Sigmoid colon (tissue), 7 donors: ENCODE measurements around the gene TNC. TPM values are rescaled to one million over a fixed set of nuclear protein-coding genes. Genes with fewer than 3 reads are reported as not detected.

Experiments
- DNase-seq: peaks from one replicate; pipeline ENCODE4 v3.0.0-alpha.2; 2019
- H3K27ac ChIP-seq, 4 donors: fragments of 200-600 bp; sonication (generic); one replicate each; pipeline ENCODE4 v1.5.1; 2016 to 2019; ENCODE audit warnings: mild to moderate bottlenecking in 1 of 4
- H3K27me3 ChIP-seq, 3 donors: fragments of 200-600 bp; sonication (generic); one replicate each; pipeline ENCODE4 v1.5.1; 2019; ENCODE audit warnings: mild to moderate bottlenecking in 1 of 3
- H3K36me3 ChIP-seq, 4 donors: fragments of 200-600 bp; sonication (generic); one replicate each; pipeline ENCODE4 v1.5.1; 2016 to 2019
- H3K4me1 ChIP-seq, 4 donors: fragments of 200-600 bp; sonication (generic); one replicate each; pipeline ENCODE4 v1.5.1; 2017 to 2019
- H3K4me3 ChIP-seq, 4 donors: fragments of 200-600 bp; sonication (generic); one replicate each; pipeline ENCODE4 v1.5.1; 2017 to 2019; ENCODE audit warnings: mild to moderate bottlenecking in 2 of 4, moderate library complexity in 1 of 4
- H3K9me3 ChIP-seq, 4 donors: fragments of 200-600 bp in 3 of 4; sonication (generic) in 3 of 4; one replicate each; pipeline versions ENCODE4 v1.5.1 to v1.6.1; 2013 to 2019
- CTCF ChIP-seq, 4 experiments: fragments of 450-650 bp in 3 of 4; fragments of 200-600 bp in 1 of 4; IDR thresholded peaks; one replicate each; pipeline ENCODE4 v1.5.1; 2016 to 2019; ENCODE audit warnings: antibody characterized with exemption in 4 of 4, mild to moderate bottlenecking in 3 of 4, moderate library complexity in 2 of 4
- EP300 ChIP-seq, 4 donors: sonication (generic); formaldehyde crosslinking; IDR thresholded peaks; one replicate each; pipeline ENCODE4 v1.6.1; 2017; ENCODE audit warnings: antibody characterized with exemption in 4 of 4
- POLR2A ChIP-seq, 2 donors: fragments of 450-650 bp; IDR thresholded peaks; one replicate each; pipeline ENCODE4 v1.6.1; 2016; ENCODE audit warnings: antibody characterized with exemption in 2 of 2, mild to moderate bottlenecking in 2 of 2, moderate library complexity in 2 of 2
- POLR2AphosphoS5 ChIP-seq, 4 donors: sonication (generic); formaldehyde crosslinking; IDR thresholded peaks; one replicate each; pipeline ENCODE4 v1.6.1; 2017; ENCODE audit warnings: antibody characterized with exemption in 4 of 4
- WGBS, 2 donors: extraction: QIAGEN DNeasy Blood & Tissue Kit; methylation state at CpG; one replicate each; pipeline ENCODE4 v1.1.7; 2013; 5-methylcytosine and 5-hydroxymethylcytosine counted together
- intact Hi-C: fragments of 100-400 bp; cut with DNase I; formaldehyde crosslinking; loops from one replicate; pipeline ENCODE4 v1.15.1; 2023
- polyA plus RNA-seq, 3 donors: library from polyadenylated mRNA; stranded (reverse); fragments of 200-250 nt; gene quantifications; one replicate each; pipeline ENCODE4 v1.2.3, GENCODE V29; 2013
- total RNA-seq, 4 donors: library from RNA; depleted of rRNA; stranded (reverse); fragments of >200 nt; gene quantifications; one replicate each; pipeline ENCODE4 v1.1.0, GENCODE V29; 2016
- donor health status: healthy with polysubstance abuse.
- donor health status: Bipolar disorder and iron deficiency.
- donor health status: healthy.

The TNC gene
- total and polyA plus RNA-seq, 7 donors, result 0.69 to 742 (median 127) TPM

- 54 to 75% methylated on average over 1 of the region's 1 CpG for WGBS, 2 donors
Observed at GRCh38 chr9:115106001-115106400, 12.0 kb downstream of the TNC start.

DNA sequence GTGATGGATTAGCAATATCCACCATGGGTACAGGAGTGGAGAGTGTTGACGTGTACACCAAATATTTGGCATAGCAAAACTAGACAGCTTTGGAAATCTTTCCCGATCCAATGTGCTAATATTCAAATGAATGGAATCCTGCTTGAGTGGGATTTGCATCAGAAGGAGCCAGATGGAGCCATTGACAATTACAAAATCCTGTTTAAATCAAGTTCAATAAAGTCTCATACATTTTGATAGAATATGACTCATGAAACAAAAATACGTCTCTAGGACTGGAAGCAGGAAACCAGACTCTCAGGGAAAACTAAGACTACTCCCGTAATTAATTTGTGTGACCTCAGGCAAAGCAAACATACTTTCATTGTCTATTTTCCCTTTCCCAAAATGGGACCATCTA, 13.0 kb downstream of the TNC start:
- H3K27me3 ChIP-seq, result no peaks in the 10 kb centered on the region
- no peaks in the 10 kb centered on the region for H3K9me3 ChIP-seq
- WGBS, 2 donors, result 65 to 76% methylated on average over 4 of the region's 4 CpGs
- intact Hi-C loops, result loop anchor here (5.0 kb wide), 1 partner anchor 97 kb away; no protein-coding TSS in a partner anchor
- H3K4me1 ChIP-seq, result peaks cover 0 to 90% (median 69%) of the 10 kb centered on the region in 4 donors
- no peak for DNase-seq
- H3K27ac ChIP-seq, result peak overlapping the region in 3 of 4 donors; percentile 69 to 97 (median 97)
- TF ChIP-seq POLR2AphosphoS5 (IDR thresholded peaks at IDR 0.05), result peak in 2 of 4 donors; percentile 8 to 19
- no peak for TF ChIP-seq EP300 (IDR thresholded peaks at IDR 0.05)
- peaks cover 0 to 14% (median 0%) of the 10 kb centered on the region in 4 donors for H3K36me3 ChIP-seq
- no peak overlapping the region for H3K4me3 ChIP-seq

More at GRCh38 chr9:115106001-115106400, 12.0 kb downstream of the TNC start:
- Histone ChIP-seq H3K4me1 (peaks cover 0 to 90% (median 68%) of the 10 kb centered on the region in 4 donors), H3K27ac (peak overlapping the region; percentile 36 to 97 (median 83)), H3K9me3 (no peaks in the 10 kb centered on the region), H3K4me3 (no peak overlapping the region), H3K36me3 (peaks cover 0 to 14% (median 2%) of the 10 kb centered on the region in 4 donors), H3K27me3 (no peaks in the 10 kb centered on the region)
- no peak for DNase-seq
- intact Hi-C loops, result loop anchor here (1.0 kb wide), 1 partner anchor 66 kb away; no protein-coding TSS in a partner anchor
- TF ChIP-seq POLR2AphosphoS5 (IDR thresholded peaks at IDR 0.05) (peak in 1 of 4 donors; percentile 19), CTCF (IDR thresholded peaks at IDR 0.05) (no peak), EP300 (IDR thresholded peaks at IDR 0.05) (no peak), POLR2A (IDR thresholded peaks at IDR 0.05) (no peak)

- intact Hi-C loops, result loop anchor here (5.0 kb wide), 1 partner anchor 98 kb away; no protein-coding TSS in a partner anchor
- peak in 1 of 4 donors; percentile 11 for TF ChIP-seq POLR2AphosphoS5 (IDR thresholded peaks at IDR 0.05)
- no peak for TF ChIP-seq POLR2A (IDR thresholded peaks at IDR 0.05)
- DNase-seq, result no peak
- Histone ChIP-seq H3K27me3 (no peaks in the 10 kb centered on the region), H3K4me1 (peaks cover 0 to 90% (median 77%) of the 10 kb centered on the region in 4 donors), H3K4me3 (no peak overlapping the region), H3K27ac (peak overlapping the region in 3 of 4 donors; percentile 69 to 97 (median 97)), H3K9me3 (no peaks in the 10 kb centered on the region), H3K36me3 (peaks cover 0 to 11% (median 0%) of the 10 kb centered on the region in 4 donors)
- 87 to 88% methylated on average over 3 of the region's 3 CpGs for WGBS, 2 donors
Observed at GRCh38 chr9:115103746-115104477, 14.0 kb downstream of the TNC start.

- WGBS, 2 donors, result 70 to 76% methylated on average over 1 of the region's 1 CpG
- peaks cover 0 to 91% (median 73%) of the 10 kb centered on the region in 4 donors for H3K4me1 ChIP-seq
- no peak for TF ChIP-seq POLR2A (IDR thresholded peaks at IDR 0.05)
- TF ChIP-seq EP300 (IDR thresholded peaks at IDR 0.05), result no peak
- TF ChIP-seq POLR2AphosphoS5 (IDR thresholded peaks at IDR 0.05), result no peak
- no peak for TF ChIP-seq CTCF (IDR thresholded peaks at IDR 0.05)
- H3K36me3 ChIP-seq, result no peaks in the 10 kb centered on the region
- H3K27me3 ChIP-seq, result no peaks in the 10 kb centered on the region
- H3K27ac ChIP-seq, result peak overlapping the region in 3 of 4 donors; percentile 77 to 97 (median 97)
- H3K4me3 ChIP-seq, result no peak overlapping the region
- no peaks in the 10 kb centered on the region for H3K9me3 ChIP-seq
- no peak for DNase-seq
- intact Hi-C loops, result loop anchor here (5.0 kb wide), 1 partner anchor 102 kb away; no protein-coding TSS in a partner anchor
Observed at GRCh38 chr9:115099901-115100300, 18.1 kb downstream of the TNC start.

DNA sequence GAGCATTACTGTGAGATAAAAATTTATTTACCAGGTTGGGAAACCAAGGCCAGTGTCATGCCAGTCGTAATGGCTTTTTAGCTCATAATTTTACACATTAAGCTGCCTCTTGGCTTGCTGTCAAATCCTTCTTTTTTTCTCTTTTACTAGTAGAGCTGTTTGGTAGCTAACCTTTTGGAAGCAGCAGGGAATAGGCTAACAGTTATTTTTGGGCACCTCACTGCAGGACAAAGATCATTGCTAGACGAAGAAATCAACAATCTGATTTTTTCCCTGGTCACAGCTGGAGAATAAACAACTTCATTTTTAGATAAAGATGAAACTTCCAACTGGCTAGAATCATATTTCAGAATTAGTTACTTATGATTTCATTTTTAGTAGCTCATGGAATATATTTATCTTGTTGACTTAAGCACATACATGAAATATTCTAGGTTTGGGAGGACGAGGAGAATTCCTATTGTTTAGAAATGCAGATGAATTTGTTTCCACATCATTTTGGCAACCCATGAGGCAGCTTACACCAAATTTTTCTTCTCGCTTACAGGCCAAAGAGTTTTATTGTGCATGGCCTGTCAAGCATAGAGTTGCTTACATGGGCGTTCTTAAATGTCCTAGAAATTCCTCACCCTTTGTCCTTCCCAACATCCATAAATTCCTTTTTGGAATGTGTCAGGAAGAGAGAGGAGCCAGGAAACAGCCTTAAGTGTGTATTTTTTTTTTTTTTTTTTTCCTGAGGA, 19.6 kb downstream of the TNC start:
- 48 to 53% methylated on average over 5 of the region's 5 CpGs for WGBS, 2 donors
- Histone ChIP-seq H3K9me3 (no peaks in the 10 kb centered on the region), H3K4me3 (no peak overlapping the region), H3K27me3 (no peaks in the 10 kb centered on the region), H3K4me1 (peaks cover 0 to 94% (median 79%) of the 10 kb centered on the region in 4 donors), H3K36me3 (no peaks in the 10 kb centered on the region), H3K27ac (peak overlapping the region; percentile 74 to 97 (median 87))
- TF ChIP-seq POLR2A (IDR thresholded peaks at IDR 0.05) (no peak), POLR2AphosphoS5 (IDR thresholded peaks at IDR 0.05) (peak; percentile 57 to 82 (median 75)), CTCF (IDR thresholded peaks at IDR 0.05) (no peak), EP300 (IDR thresholded peaks at IDR 0.05) (peak in 3 of 4 donors; percentile 51 to 84 (median 58))
- intact Hi-C loops, result no loop called here
- peak; percentile 72 for DNase-seq
